ENCODE data around the gene EFHB. TPM values are rescaled to one million over a fixed set of nuclear protein-coding genes. Genes with fewer than 3 reads are reported as not detected.

Gene EFHB
- total RNA-seq, 1 experiment from 2014 or later: 0.30 TPM

DNA sequence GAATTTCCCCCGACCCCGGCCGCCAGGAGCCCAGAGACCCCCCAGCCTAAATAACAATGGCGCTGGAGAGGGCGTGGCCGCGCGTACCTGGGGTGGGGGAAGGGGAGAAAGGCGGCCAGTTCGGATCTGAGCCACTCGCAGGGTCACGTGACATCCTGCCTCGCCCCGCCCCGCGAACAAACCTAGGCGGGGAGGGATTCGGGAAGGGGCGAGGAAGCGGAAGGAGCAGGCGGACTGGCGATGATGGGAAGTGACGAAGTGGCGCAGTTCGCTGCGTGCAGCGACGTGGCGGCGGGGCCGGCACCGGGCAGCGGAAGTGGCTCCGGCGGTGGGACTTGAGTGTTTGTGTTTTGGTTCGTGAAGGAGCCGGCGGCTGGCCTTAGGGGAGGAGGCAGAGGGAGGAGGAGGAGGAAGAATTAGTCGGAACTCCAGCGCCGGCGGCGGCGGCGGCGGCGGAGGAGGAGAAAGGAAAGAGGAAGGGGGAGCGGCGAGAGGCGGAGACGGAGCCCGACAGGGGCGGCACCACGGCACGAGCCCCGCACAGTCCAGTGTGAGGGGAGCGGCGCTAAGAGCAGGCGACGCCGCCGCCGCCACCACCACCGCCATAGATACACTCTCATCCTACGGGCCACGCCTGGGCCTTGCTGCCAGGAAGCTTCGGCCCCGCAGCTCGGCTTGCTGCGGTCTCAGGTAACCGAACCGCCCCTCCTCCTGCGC, 13.0 kb upstream of the EFHB start, which contains the start of gene RAB5A:
Gene RAB5A (plus strand): TSS at position 266 of the 717 bp plus-strand sequence. CDS start 3,802 bp downstream, outside the sequence.
- Histone ChIP-seq H3K9me3 (ENCODE audit: control insufficient read depth in 1 of 2, insufficient read depth in 1 of 2, low read depth in 1 of 2, low read length in 2 of 2) (no peaks in the 10 kb centered on the region), H3K9me2 (ENCODE audit: insufficient read depth) (no peaks in the 10 kb centered on the region), H3K27me3 (ENCODE audit: insufficient read depth, low read length) (no peaks in the 10 kb centered on the region), H4K20me1 (ENCODE audit: insufficient read depth) (peaks cover 4% of the 10 kb centered on the region; the same call in 1 of the 2 replicates), H3K4me2 (ENCODE audit: low read length) (peak within 1 kb of the TSS; percentile 85), H3K9ac (ENCODE audit: low read length) (peak within 1 kb of the TSS; percentile 84), H3K4me3 (replicated peaks in 1 of 2; ENCODE audit: low read depth in 1 of 2, low read length in 2 of 2) (peak within 1 kb of the TSS; percentile 89 to 93), H3K36me3 (ENCODE audit: control insufficient read depth in 1 of 2, insufficient read depth in 2 of 2, low read length in 2 of 2) (peaks cover 7 to 9% of the 10 kb centered on the region in 2 experiments; a peak in 3 of 4 replicates), H3K79me2 (ENCODE audit: insufficient read depth, low read length) (peaks cover 48% of the 10 kb centered on the region), H2AFZ (ENCODE audit: low read depth, low read length, poor library complexity, severe bottlenecking) (no peak within 1 kb of the TSS), H3K27ac (ENCODE audit: low read depth, low read length) (peak within 1 kb of the TSS; percentile 96), H3K4me1 (ENCODE audit: control insufficient read depth in 1 of 2, insufficient read depth in 2 of 2, low read length in 2 of 2) (peaks cover 7 to 14% of the 10 kb centered on the region in 2 experiments; a peak in 3 of 4 replicates)
- DNase-seq (ENCODE audit: low read depth, low spot score) (peak; percentile 95), ATAC-seq (peak; percentile 90)
- CTCF ChIA-PET: no interaction called here
- POLR2A ChIA-PET: interaction anchor here (0.9 kb wide), 1 partner anchor 11 kb away, joined by 3 read pairs; no protein-coding TSS in a partner anchor
- no TSS peak for BruUV-seq (replicated peaks)
- intact Hi-C loops (cut with micrococcal nuclease): loop anchor here (5.0 kb wide), 1 partner anchor 240 kb away; the partner anchor contains the start of gene SGO1
- RAD21 ChIA-PET (ENCODE audit: low non-redundant PET in 1 of 2, low total read pairs in 2 of 2, uncharacterized antibody in 2 of 2, unreplicated experiment in 2 of 2): no interaction called here
- TF ChIP-seq EZH2 (IDR thresholded peaks at IDR 0.05): no peak
- no peak for TF ChIP-seq RAD21 (IDR thresholded peaks at IDR 0.05; ENCODE audit: low read depth)
- no peak for TF ChIP-seq REST (IDR thresholded peaks at IDR 0.05; ENCODE audit: low read depth)
- no peak for TF ChIP-seq FOSL1 (IDR thresholded peaks at IDR 0.05; ENCODE audit: low read depth)
- peak; percentile 75 for TF ChIP-seq SP1 (IDR thresholded peaks at IDR 0.05; ENCODE audit: low read depth)
- no peak for TF ChIP-seq ZFX (IDR thresholded peaks at IDR 0.05)
- TF ChIP-seq SRF (IDR thresholded peaks at IDR 0.05; ENCODE audit: low read depth): no peak
- TF ChIP-seq ELF1 (IDR thresholded peaks at IDR 0.05; ENCODE audit: borderline replicate concordance, low read depth): peak; percentile 81
- TF ChIP-seq, protein P1, sequence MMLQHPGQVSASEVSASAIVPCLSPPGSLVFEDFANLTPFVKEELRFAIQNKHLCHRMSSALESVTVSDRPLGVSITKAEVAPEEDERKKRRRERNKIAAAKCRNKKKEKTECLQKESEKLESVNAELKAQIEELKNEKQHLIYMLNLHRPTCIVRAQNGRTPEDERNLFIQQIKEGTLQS (IDR thresholded peaks at IDR 0.05): no peak
- TF ChIP-seq CEBPB (IDR thresholded peaks at IDR 0.05; ENCODE audit: low read depth): no peak
- no peak for TF ChIP-seq JUND (IDR thresholded peaks at IDR 0.05)
- peak; percentile 90 for TF ChIP-seq YY1 (IDR thresholded peaks at IDR 0.05; ENCODE audit: extremely low read depth, insufficient replicate concordance, low read depth, low read length)
- TF ChIP-seq CBX3 (IDR thresholded peaks at IDR 0.05; ENCODE audit: low read depth): no peak; the same call in none of the 2 replicates
- no peak for TF ChIP-seq ZNF274 (IDR thresholded peaks at IDR 0.05; ENCODE audit: low read depth, low read length)
- peak; percentile 32 for TF ChIP-seq TCF7L2 (IDR thresholded peaks at IDR 0.05; ENCODE audit: borderline replicate concordance, extremely low read depth, insufficient read depth, insufficient read length)
- TF ChIP-seq, protein P2, sequence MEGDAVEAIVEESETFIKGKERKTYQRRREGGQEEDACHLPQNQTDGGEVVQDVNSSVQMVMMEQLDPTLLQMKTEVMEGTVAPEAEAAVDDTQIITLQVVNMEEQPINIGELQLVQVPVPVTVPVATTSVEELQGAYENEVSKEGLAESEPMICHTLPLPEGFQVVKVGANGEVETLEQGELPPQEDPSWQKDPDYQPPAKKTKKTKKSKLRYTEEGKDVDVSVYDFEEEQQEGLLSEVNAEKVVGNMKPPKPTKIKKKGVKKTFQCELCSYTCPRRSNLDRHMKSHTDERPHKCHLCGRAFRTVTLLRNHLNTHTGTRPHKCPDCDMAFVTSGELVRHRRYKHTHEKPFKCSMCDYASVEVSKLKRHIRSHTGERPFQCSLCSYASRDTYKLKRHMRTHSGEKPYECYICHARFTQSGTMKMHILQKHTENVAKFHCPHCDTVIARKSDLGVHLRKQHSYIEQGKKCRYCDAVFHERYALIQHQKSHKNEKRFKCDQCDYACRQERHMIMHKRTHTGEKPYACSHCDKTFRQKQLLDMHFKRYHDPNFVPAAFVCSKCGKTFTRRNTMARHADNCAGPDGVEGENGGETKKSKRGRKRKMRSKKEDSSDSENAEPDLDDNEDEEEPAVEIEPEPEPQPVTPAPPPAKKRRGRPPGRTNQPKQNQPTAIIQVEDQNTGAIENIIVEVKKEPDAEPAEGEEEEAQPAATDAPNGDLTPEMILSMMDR (IDR thresholded peaks at IDR 0.05 in 2 of 3, conservative IDR thresholded peaks at IDR 0.05 in 1 of 3; ENCODE audit: borderline replicate concordance in 1 of 3, insufficient read depth in 1 of 3, low read depth in 2 of 3, low read length in 2 of 3): no peak
- no peak for TF ChIP-seq EZH2phosphoT487 (IDR thresholded peaks at IDR 0.05; ENCODE audit: borderline replicate concordance)
- TF ChIP-seq, protein P3, sequence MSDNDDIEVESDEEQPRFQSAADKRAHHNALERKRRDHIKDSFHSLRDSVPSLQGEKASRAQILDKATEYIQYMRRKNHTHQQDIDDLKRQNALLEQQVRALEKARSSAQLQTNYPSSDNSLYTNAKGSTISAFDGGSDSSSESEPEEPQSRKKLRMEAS (IDR thresholded peaks at IDR 0.05): peak; percentile 85
- TF ChIP-seq SIN3A (IDR thresholded peaks at IDR 0.05; ENCODE audit: low read depth): peak; percentile 50; the same call in 1 of the 2 replicates
- no peak for TF ChIP-seq EGR1 (IDR thresholded peaks at IDR 0.05; ENCODE audit: low read depth)
- no peak for TF ChIP-seq POLR2A (IDR thresholded peaks at IDR 0.05; ENCODE audit: borderline replicate concordance, extremely low read depth, insufficient read depth, insufficient read length)
